HG03342 (cell line): Measurements from ENCODE around the gene NAV2.
"Not testable (repeated sequence)": the region's sequence is repeated elsewhere in the genome, so short reads cannot be mapped to it uniquely, and the experiment has no call there.

Experiments used
- ATAC-seq: cut with Tn5 transposase; IDR thresholded peaks from one replicate; pipeline ENCODE4 v1.9.1; 2021; ENCODE audit warnings: mild to moderate bottlenecking, moderate library complexity; ENCODE audit not compliant: unreplicated experiment

The NAV2 gene

GRCh38 chr11:20127671-20128527 lies 415.3 kb downstream of the NAV2 start:
- peak; percentile 69 for ATAC-seq

- not testable (repeated sequence) for ATAC-seq
These were observed 415.8 kb downstream of the NAV2 start for GRCh38 chr11:20128528-20128825.

DNA sequence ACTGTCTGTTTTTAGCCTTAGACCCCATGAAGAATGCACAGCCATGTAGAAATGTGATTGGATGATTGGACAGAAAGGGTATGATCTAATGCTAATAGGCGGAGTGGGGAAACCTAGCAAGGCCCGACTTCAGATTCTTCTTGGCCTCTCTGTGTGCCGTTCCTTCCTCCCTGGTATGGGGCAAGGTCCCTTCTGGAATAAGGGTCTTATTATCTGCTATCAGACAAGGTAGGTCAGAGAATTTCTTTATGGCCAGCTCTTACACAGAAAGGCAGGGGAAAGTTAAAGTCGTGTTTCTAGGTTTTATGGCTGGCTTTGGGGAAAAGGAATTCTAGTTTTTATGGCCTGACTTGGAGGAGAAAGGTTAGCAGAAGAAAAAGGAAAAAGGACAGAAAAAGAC lies 417.0 kb downstream of the NAV2 start:
- no peak for ATAC-seq

- ATAC-seq: no peak
These were observed 419.4 kb downstream of the NAV2 start for GRCh38 chr11:20131788-20132666.

- no peak for ATAC-seq
These were observed 420.0 kb downstream of the NAV2 start for GRCh38 chr11:20132667-20133039.

GRCh38 chr11:20134991-20135736 lies 422.5 kb downstream of the NAV2 start:
- no peak for ATAC-seq

GRCh38 chr11:20137637-20138036 lies 425.0 kb downstream of the NAV2 start:
- ATAC-seq: no peak

DNA sequence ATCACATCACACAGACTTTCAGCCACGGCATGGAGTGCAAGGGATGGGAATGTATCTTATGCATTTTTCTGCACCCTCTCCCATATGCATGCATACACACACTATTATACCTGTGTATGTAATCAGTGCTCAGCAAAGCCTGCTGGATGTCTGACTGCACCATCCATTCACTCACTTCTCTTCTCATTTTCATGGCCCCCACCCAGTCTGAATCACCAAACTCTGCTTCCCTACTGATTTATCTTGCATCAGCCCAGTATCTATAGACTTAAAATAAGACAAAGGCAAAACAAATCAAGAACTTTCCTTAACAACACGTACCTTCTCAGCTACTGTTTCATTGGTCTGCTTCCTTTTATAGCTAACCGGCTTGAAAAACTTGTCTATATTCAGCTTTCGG lies 426.1 kb downstream of the NAV2 start:
- no peak for ATAC-seq

- no peak for ATAC-seq
These were observed 441.7 kb downstream of the NAV2 start for GRCh38 chr11:20154381-20154780.

DNA sequence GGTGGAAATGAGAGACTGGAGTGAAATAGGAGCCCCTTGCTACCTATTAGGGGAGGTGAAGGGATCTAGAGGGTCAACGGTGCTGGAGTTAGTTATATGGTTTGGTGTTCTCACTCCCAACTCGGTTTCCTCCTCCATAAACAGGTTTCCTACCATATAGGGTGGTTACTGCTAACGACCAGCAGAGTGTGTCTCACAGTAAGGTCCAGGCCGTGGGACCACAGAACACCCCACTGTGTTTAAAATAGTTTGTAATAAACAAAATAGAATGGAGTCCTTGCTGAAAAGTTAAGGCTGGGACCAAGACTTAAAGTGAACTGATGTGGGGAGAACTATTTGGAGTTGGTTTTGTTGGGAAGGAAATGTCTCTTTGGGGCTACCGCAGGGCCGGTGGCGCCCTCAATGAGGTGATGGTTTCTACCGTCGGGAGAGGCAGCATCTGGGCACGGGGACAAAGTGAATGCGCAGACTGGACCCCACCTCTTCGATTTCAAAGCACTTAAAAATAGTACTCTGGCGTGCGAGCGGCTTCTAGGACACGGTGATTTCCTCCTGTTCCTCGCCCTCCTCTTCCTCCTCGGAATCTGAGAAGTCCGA lies 443.1 kb downstream of the NAV2 start:
- ATAC-seq: no peak

DNA sequence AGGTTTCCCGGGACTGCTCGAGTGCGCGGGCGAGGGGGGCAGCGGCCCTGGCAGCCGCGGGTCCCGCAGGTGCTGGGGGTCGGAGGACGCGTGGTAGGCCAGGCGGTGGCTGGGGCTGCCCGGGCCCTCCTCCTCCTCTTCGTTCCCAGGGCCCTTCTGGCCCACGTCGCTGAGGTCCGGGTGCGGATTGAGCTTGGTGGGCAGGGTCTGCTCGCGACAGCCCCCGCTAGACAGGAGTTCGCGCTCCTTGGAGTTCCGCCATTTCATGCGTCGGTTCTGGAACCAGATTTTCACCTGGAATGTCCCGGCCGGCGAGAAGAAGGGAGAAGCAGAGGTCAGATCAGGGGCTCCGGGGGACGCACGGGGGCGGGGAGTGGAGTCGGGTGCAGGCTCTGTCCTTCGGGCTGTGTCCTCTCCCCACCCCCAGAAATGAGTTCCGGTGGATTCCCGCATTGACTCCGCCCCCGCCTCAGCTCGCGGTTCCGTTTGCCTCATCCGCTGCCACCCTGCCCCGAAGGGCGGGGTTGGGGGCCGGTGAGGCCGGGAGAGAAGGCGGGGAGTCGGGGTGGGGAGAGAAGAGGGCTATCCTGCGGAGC lies 443.7 kb downstream of the NAV2 start:
- peak; percentile 43 for ATAC-seq

DNA sequence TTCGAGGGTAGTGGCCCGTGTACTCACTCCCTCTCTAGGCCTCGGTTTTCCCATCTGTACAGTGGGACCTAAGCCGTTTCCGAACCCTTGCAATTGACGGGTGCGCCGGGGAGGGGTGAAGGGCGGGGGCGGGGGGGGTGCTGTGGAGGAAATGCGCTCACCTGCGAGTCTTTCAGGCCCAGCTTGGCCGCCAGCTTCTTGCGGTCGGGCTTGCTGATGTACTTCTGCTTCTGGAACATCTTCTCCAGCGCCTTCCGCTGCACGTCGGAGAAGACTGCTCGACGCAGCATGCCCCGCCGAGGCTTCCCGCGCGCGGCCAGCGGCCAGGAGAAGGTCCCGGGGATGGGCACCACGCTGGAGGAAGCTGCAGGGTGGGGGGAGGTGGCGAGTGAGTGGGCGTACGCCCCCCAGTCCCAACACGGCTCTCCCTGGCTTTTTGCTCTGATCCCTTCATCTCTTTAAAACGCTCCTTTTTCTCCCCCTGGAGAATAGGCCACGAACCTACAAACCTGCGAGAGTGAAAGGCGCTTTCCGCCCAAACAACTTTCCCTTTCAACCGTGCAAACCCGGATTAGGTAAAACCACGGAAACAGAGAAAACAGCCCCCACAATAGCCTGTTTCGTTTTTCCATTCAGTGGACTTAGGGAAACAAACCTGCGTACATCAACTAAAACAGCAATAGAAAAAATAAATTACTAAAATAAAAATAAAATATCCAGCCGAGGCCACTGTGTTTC lies 444.4 kb downstream of the NAV2 start:
- ATAC-seq: peak; percentile 33

GRCh38 chr11:20157728-20158127 lies 445.1 kb downstream of the NAV2 start:
- no peak for ATAC-seq

DNA sequence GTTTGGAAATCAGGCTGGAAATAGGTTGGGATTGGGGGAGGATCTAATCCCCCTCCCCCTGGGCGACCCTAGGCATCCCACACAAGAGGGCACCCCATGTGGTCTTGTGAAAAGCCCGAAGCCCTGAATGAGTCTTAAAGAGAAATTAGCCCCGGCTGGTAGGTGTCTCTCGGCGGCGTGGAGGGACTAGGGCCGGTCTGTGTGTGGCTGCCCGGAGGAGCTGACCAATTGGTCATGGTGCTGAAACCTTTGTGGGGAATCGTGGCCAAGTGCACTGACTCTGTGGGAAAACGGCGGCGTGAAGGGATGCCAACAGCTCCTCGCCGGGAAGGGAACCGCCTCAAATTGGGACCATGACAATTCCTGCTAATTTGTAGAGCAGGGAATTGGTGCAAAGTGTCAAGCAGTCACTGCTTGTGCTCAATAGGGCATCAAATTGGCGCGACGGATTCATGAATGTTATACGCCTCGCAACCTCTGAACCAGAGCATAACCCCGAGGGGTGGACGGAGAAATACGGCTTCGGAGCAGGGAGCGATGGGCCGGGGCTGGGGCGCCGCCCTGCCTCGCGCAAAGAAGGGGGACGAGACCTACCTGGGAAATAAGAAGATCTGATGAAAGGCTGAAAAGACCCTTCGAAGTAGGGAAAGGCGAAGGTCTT lies 446.1 kb downstream of the NAV2 start:
- ATAC-seq: no peak

GRCh38 chr11:20159466-20160381 lies 447.1 kb downstream of the NAV2 start:
- ATAC-seq: no peak

GRCh38 chr11:20160425-20161229 lies 448.0 kb downstream of the NAV2 start, which contains the start of gene DBX1:
Gene DBX1, minus strand, starts transcription at chr11:20160475. Its CDS starts 151 bp downstream, at chr11:20160324.
- ATAC-seq: no peak

DNA sequence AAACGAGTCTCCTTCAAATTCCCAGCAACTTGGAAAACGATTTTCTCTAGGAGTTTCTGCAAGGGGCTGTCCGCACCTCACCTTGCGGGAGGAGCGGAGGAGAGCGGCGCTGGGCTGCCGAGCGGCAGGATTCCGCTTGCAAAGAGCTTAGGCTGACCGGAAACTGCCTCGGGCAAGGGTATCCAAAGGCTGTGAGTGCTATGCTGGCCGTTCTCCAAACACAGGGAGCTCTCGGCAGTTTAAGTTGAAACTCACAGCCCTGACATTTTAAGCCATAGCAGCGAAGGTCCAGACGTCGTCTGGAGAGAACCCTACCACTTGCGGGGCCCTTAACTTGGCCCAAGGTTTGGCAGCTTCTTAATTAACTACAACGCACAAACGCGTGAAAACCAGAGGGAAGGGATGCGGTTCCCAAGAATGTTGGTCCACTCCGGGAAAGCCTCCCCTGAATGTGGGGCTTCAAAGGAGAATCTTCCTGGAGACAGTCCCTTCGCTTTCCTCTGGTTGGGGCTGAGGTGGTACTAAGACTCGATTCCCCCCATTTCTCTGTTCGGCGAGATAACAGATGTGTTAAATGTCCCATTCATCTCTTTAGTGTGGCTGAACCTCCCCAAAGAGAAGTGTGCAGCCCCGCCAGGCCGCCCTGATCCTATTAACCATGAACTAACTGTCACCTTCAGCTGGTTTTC lies 448.7 kb downstream of the NAV2 start:
- ATAC-seq: no peak
